GM21360 (cell line): ENCODE measurements around the gene OXA1L.
"Not testable (repeated sequence)": the region's sequence is repeated elsewhere in the genome, so short reads cannot be mapped to it uniquely, and the experiment has no call there.

Experiments used
- ATAC-seq: cut with Tn5 transposase; IDR thresholded peaks from one replicate; pipeline ENCODE4 v1.9.1; 2021; ENCODE audit warnings: mild to moderate bottlenecking, moderate library complexity; ENCODE audit not compliant: unreplicated experiment

The OXA1L gene

DNA sequence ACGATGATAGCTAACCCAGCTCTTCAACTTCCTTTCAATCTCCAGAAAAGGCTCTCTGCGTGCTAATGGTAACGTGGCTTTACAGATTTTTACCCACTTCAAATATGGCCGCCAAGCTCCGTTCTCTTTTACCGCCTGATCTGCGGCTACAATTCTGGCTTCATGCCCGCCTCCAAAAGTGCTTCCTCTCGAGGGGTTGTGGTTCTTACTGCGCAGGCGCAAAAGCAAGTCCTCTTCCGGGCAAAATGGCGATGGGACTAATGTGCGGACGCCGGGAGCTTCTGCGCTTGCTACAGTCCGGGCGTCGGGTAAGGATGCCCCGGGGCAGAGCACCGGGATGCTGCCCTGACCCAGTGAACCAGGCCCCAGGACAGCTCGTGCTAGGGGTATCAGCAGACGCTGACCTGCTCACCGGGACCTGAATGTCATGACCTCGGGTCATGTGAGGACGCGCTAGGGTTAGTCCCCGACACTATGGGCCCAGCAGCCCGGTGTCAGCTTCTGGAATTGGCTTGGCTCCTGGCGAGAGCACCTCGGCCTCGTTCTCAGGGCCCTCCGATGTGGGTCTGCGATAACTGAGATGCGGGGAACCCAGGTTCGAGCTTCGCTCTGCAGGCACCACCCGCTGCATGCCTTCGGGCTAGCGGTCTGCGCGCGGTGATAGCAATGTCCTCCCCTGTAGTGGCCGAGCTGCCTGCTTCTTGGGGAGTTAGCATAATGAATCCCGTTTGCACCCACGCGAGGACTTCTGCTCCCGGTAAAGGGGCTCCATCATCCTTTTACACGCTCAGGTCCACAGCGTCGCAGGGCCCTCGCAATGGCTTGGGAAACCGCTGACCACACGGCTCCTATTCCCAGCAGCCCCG is at the start of gene OXA1L:
TSS of gene OXA1L (plus strand) at position 232 of the 866 bp plus-strand sequence. CDS start at position 246, 14 bp downstream.
- peak; percentile 80 for ATAC-seq

DNA sequence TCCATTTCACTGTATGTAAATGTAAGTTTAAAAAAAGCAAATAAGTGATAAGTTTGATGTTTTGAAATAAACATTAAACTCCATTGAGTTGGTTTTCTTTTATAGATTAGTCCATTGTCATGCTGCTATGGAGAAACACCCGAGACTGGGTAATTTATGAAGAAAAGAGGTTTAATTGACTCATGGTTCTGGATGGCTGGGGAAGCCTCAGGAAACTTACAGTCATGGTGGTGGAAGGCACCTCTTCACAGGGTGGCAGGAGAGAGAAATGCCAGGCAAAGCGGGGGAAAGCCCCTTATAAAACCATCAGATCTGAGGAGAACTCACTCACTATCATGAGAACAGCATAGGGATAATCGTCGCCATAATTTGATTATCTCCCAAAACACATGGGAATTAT is 48.4 kb upstream of the OXA1L start:
- ATAC-seq = no peak

DNA sequence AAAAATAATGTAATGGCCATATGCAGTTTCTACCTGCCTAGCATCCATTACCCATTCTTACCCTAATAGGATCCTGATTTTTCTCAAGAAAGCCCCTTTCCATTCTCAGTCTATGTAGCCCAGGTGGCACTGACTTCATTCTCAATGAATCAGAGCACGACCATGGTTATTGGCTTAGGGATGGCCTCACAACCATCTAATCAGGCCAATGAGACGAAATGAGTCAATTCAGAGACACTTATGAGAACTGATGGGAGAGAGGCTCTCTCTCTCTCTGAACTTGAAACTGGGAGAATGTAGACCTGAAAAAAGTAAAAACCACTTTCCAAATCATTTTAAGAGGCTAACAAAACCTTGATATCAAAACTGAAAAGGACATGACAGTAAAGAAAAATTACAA is 45.3 kb upstream of the OXA1L start:
- ATAC-seq = no peak

DNA sequence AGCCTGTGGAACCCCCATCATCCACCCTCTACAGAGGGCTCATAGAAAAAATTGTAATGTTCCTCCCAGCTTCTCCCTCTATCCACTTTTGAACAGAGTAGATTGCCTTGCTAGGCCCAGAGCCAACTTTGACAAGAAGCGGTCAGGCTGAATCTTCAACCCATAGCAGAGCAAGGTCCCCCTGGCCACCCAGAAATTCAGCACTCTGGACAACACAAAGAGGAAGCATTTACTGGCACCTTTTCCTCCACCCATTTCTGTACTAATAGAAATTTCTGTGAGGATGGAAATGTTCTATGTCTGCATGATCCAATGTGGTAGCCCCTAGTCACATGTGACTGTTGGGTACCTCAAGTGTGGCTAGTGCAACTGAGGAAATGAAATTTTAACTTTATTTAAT is 42.7 kb upstream of the OXA1L start:
- ATAC-seq = no peak

DNA sequence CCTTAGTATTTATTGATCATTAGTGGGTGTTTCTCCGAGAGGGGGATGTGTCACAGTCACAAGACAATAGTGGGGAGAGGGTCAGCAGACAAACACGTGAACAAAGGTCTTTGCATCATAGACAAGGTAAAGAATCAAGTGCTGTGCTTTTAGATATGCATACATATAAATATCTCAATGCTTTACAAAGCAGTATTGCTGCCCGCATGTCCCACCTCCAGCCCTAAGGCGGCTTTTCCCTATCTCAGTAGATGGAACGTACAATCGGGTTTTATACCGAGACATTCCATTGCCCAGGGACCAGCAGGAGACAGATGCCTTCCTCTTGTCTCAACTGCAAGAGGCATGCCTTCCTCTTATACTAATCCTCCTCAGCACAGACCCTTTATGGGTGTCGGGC is 41.6 kb upstream of the OXA1L start:
- not testable (repeated sequence) for ATAC-seq

DNA sequence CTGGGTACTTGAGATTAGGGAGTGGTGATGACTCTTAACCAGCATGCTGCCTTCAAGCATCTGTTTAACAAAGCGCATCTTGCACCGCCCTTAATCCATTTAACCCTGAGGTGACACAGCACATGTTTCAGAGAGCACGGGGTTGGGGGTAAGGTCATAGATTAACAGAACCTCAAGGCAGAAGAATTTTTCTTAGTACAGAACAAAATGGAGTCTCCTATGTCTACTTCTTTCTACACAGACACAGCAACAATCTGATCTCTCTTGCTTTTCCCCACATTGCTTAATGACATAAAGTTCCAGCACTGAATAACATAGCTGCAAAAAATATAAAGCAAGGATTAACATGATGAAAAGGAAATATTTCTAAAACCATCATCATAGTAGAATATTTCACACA is 41.1 kb upstream of the OXA1L start:
- ATAC-seq = not testable (repeated sequence)

DNA sequence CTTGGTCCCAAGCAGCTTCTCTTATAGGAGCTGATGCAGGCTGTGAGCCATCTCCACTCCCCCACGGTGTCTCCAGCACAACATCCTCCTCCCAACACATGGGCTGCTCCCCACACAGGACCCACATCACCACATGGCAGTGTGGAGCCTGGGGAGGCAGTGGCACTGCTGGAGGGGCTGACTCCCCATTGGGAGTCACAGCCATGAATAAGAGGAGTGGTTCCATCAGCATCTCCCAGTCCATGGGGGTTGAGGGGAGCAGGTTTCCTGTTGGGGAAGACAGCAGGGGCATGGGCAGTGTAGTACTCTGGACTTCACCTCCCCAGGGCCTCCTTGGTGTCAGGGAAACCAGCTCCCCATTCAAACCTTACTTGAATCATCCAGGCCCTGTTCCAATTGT is 40.5 kb upstream of the OXA1L start:
- ATAC-seq = no peak

DNA sequence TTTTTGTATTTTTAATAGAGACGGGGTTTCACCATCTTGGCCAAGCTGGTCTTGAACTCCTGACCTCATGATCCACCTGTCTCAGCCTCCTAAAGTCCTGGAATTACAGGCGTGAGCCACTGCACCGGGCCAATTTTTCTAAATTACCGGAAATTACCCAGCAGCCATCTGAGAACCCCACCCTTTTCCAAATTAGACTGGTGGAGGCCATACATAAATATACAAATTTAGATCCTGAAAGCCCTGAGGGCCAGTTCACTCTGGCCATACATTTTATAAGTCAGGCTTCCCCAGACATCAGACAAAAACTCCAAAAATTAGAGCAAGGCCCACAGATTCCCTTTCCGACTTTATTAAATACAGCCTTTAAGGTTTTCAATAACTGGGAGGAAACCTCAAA is 34.4 kb upstream of the OXA1L start:
- not testable (repeated sequence) for ATAC-seq

DNA sequence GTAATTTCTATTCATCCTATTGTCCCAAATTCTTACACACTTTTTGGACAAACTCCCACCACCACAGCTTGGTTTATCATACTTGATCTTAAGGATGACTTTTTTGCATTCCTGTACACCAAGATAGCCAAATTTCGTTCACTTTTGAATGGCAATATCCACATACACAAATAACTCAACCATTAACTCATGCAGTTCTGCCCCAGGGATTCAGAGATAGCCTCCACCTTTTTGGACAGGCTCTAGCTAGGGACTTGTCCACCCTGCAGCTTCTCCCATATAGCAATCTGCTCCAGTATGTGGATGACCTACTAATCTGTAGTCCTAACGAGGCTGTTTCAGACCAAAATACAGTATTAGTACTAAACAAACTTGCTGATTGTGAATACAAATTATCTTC is 32.7 kb upstream of the OXA1L start:
- no peak for ATAC-seq

DNA sequence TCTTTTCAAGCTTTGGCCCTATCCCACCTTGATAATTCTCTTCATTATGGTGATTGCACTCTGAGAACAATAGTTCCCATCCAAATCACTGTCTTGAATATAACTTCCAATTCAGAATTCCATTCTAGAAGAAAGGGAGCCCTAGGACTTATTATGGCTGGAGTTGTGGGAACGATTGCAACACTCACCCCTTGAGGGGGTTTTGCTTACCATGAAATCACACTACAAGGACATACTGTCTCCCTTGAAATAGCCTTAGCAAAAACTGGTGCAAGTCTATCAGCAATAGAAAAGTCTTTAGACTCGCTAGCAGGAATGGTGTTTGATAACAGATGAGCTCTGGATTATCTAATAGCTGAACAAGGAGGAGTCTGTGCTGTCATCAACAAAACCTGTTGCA is 31.4 kb upstream of the OXA1L start:
- no peak for ATAC-seq

DNA sequence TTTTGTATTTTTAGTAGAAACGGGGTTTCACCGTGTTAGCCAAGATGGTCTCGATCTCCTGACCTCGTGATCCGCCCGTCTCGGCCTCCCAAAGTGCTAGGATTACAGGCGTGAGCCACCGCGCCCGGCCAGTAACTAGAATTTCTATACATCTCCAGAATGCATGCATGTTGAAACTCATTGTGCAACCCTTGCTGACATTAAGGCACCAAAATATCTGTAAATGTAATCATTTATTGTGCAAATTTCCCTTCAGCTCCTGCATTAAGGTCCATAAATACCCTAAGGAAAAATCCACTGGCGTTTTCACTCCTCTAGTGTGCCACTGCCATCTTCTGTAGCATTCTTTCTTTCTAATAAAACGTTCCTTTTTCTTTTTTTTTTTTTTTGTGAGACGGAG is 30.1 kb upstream of the OXA1L start:
- ATAC-seq = not testable (repeated sequence)

DNA sequence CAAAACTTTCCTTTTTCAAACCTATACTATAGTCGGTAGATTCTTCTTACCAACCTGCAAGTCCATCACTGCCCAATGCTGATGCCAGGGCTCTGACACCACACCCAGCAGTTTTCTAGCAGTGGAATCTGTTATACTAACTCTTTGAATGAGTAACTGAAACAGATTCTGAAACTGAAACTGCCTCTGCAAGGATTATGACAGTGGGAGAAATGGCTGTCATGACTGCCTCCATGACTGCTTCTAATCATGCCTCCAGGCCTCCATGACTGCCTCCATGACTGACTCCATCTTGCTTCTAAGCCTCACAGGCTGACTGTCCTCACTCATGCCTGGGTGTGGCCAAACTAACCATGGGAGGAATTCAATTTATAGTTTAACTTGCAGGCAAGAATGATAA is 29.4 kb upstream of the OXA1L start:
- peak; percentile 49 for ATAC-seq

DNA sequence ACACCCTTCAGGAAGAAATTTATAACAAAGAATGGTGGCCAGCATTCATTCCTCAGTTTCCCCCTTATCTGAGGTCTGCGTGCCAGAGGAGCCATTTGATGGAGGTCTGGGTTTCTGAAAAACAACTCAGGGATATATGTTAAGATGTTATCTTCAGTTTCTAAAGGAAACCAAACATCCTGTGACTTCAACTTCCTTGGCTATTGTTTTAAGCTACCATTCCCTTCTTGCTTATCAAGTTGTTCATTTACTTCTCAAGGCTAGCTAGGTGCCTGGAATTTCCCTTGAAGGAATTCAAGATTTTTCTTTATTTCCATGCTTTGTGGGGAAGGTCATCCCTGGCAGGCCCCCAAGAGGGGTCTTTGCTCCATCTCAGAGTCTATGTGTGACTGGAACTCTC is 27.1 kb upstream of the OXA1L start:
- ATAC-seq = no peak

DNA sequence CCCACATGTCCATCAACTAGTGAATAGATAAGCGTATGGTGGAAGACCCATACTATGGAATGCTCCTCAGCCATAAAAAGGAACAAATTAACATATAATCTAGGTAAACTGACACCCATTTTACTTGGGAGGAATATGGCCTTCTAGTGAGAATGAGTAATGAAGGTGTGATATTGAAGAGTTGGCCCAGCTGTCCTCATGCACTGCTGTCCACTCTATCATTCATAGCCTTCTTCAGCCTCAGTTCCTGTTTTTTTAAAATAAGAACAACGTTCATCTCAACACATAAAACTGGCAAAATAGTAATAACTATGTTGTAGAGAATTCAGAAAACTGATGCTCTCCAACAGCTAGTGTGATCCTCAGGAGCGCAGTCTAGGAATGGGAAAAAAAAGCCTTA is 26.5 kb upstream of the OXA1L start:
- ATAC-seq = no peak

DNA sequence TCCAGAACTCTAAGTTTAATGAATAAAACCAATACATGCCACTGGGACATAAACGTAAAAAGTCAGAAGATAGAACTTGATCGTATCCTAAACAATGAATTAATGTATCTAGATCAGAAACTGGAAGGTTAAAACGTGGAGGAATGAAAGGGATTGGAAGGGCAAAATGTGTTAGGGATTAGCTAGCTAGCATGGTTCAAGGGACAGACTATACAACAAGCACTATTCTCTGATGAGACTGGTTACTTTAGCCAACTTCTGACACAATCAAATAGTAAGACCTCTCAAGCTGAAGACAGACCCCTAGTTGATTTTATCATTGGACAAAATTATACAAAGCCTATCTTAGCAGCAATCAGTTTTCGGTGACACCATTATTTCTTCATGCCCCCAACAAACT is 18.7 kb upstream of the OXA1L start:
- ATAC-seq = no peak

DNA sequence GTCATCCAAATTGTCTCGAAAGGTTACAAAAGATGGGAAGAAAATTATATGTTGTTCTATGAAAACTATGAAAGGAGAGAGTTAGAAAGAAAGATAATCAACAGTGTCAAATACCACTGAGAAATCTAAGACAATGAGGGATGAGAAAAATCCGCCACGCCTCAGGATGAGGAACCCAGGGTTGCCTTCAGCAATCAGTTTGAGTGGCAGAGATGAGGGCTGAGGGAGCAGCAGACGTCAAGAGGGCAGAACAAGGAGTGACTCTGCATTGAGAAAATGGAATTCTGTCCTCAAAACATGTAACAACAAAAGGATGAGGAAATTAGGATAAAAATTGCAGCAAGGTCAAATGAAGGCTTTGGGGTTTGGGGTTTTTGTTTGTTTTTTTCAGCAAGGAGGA is 18.3 kb upstream of the OXA1L start:
- ATAC-seq = no peak

DNA sequence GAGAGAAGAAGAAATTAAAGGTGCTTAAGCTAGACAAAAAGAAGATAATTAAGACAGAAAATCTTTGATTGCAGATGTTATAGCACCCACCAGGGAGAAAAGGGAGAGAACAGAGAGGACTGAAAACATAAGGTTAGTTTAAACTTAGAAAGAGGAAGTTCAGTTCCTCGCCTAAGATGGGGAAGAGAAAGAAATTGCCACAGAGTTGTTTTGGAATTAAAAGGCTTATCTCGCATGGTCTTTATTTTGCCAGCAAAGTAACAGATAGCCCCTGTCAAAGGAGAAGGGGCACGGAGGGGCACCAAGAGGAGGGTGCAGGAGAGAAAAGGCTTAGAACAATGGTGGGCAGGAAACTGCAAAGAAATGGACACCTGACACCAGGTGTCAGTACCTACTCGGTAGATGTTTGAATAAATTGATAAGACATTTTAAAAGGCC is 17.8 kb upstream of the OXA1L start:
- no peak for ATAC-seq

DNA sequence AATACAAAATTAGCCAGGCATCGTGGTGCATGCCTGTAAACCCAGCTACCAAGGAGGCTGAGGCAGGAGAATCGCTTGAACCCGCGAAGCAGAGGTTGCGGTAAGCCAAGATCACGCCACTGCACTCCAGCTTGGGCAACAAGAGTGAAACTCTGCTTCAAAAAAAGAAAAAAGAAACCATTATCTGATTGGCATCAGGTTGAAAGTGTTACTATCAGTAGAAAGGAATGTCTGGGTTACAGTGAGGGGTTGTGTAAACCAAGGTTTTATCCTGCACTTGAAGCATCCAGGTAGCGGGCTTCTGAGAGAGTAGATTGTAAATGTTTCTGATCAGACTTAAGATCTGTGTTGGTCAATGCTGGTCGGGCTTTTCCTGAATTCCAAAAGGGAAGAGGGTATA is 14.1 kb upstream of the OXA1L start:
- no peak for ATAC-seq

DNA sequence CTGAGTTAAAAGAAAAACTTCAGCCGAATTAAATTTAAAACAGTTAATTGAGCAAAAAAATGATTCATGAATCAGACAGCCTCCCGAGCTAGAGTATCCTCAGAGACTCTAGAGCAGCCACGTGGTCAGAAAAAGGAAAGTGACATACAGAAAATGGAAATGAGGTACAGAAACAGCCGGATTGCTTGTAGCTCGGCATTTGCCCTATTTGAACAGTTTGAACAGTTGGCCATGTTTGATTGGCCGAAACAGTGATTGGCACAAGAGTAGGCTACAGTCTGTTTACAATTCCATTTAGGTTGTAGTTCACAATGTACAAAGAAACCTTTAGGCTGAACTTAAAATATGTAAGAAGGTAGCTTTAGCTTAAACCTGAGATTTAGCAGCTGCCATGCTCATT is 12.9 kb upstream of the OXA1L start:
- no peak for ATAC-seq

DNA sequence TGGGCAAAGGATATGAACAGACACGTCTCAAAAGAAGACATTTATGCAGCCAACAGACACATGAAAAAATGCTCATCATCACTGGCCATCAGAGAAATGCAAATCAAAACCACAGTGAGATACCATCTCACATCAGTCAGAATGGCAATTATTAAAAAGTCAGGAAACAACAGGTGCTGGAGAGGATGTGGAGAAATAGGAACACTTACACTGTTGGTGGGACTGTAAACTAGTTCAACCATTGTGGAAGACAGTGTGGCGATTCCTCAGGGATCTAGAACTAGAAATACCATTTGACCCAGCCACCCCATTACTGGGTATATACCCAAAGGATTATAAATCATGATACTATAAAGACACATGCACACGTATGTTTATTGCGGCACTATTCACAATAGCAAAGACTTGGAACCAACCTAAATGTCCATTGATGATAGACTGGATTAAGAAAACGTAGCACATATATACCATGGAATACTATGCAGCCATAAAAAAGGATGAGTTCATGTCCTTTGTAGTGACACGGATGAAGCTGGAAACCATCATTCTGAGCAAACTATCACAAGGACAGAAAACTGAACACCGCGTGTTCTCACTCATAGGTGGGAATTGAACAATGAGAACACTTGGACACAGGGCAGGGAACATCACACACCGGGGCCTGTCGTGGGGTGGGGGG is 8.4 kb upstream of the OXA1L start:
- ATAC-seq = not testable (repeated sequence)

DNA sequence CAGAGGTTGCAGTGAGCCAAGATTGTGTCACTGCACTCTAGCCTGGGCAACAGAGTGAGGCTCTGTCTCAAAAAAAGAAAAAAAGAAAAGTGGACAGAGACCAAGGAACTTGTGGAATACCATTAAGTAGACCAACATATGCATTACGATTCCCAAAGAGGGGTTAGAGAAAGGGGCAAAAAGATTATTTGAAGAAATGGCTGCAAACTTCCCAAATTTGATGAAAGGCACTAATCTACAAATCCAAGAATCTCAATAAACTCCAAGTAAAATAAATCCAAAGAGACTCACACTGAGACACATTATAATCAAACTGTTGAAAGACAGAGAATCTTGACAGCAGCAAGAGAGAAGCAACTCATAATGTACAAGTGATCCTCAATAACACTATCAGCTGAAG is 4.8 kb upstream of the OXA1L start:
- ATAC-seq = no peak

DNA sequence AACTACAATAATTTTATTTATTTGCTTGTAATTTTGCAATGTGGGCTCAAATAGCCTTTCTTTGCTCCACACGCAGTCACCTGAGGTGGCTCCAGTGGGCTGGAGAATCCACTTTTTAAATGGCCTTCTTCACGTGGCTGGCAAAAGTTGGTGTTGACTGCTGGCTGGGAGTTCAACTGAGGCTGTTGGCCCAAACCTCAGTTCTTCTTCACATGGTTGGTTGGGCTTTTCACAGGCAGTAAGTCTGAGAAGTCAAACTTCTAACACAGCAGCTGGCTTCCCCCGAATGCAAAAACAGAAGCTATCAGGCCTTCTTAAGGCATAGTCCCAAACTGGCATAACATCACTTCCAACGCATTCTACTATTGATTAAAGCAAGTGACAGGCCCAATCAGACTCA is 2.1 kb upstream of the OXA1L start:
- ATAC-seq = no peak

DNA sequence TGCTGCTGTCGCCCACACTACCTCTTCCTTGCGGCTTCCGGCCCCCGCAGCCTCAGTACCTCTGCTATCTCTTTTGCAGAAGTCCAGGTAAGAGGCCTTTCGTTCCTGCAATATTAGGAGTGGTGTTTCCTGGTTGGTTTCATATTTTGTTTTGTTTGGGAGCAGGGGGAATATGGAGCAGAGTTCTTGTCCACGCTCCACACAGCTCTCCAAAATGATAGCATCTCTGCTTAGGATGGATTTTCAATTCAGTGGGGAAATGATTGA is 768 bp downstream of the OXA1L start:
- peak; percentile 16 for ATAC-seq
